Dedifferentiated amniotic fluid mesenchymal stem cell (primary cell): ENCODE results near the gene PIP5K1B.

ENCODE experiments used
- DNase-seq: peaks from one replicate; pipeline ENCODE4 v3.0.0-alpha.2; 2016; ENCODE audit errors: extremely low spot score

PIP5K1B gene

GRCh38 chr9:68738358-68738757 lies 33.3 kb downstream of the PIP5K1B start:
- no peak for DNase-seq

GRCh38 chr9:68739621-68740174 lies 34.7 kb downstream of the PIP5K1B start:
- DNase-seq = no peak

- no peak for DNase-seq
Measured at GRCh38 chr9:68740561-68740960, 35.5 kb downstream of the PIP5K1B start.

GRCh38 chr9:68741234-68741633 lies 36.2 kb downstream of the PIP5K1B start:
- no peak for DNase-seq

- no peak for DNase-seq
Measured at GRCh38 chr9:68741704-68742332, 36.8 kb downstream of the PIP5K1B start.

- DNase-seq = no peak
Measured at GRCh38 chr9:68742333-68742730, 37.3 kb downstream of the PIP5K1B start.

GRCh38 chr9:68744426-68744825 lies 39.4 kb downstream of the PIP5K1B start:
- no peak for DNase-seq

GRCh38 chr9:68746525-68746924 lies 41.5 kb downstream of the PIP5K1B start:
- no peak for DNase-seq

GRCh38 chr9:68747043-68747533 lies 42.0 kb downstream of the PIP5K1B start:
- DNase-seq = no peak

- DNase-seq = no peak
Measured at GRCh38 chr9:68749135-68749534, 44.1 kb downstream of the PIP5K1B start.

GRCh38 chr9:68749579-68750159 lies 44.6 kb downstream of the PIP5K1B start:
- DNase-seq = no peak

- no peak for DNase-seq
Measured at GRCh38 chr9:68750255-68750654, 45.2 kb downstream of the PIP5K1B start.

GRCh38 chr9:68750786-68751185 lies 45.7 kb downstream of the PIP5K1B start:
- no peak for DNase-seq

- DNase-seq = no peak
Measured at GRCh38 chr9:68751556-68751955, 46.5 kb downstream of the PIP5K1B start.

GRCh38 chr9:68755051-68755450 lies 50.0 kb downstream of the PIP5K1B start:
- no peak for DNase-seq

GRCh38 chr9:68755752-68756151 lies 50.7 kb downstream of the PIP5K1B start:
- no peak for DNase-seq

GRCh38 chr9:68759981-68760673 lies 55.1 kb downstream of the PIP5K1B start:
- no peak for DNase-seq

GRCh38 chr9:68760674-68761333 lies 55.8 kb downstream of the PIP5K1B start:
- DNase-seq = no peak

- no peak for DNase-seq
Measured at GRCh38 chr9:68762570-68762969, 57.5 kb downstream of the PIP5K1B start.

- DNase-seq = no peak
Measured at GRCh38 chr9:68763104-68763503, 58.1 kb downstream of the PIP5K1B start.

- DNase-seq = no peak
Measured at GRCh38 chr9:68768619-68769018, 63.6 kb downstream of the PIP5K1B start.

- DNase-seq = no peak
Measured at GRCh38 chr9:68769852-68770251, 64.8 kb downstream of the PIP5K1B start.
